ENCODE data around the gene CA4.
"Not testable (repeated sequence)": the region's sequence is repeated elsewhere in the genome, so short reads cannot be mapped to it uniquely, and the experiment has no call there.

Gene CA4

GRCh38 chr17:60149691-60150582, at the start of gene CA4:
TSS of gene CA4 (plus strand) at chr17:60149973. CDS start at chr17:60150035, 62 bp downstream.
- DNase-seq = no peak

- DNase-seq = not testable (repeated sequence)
Observed at GRCh38 chr17:60100577-60100976, 49.2 kb upstream of the CA4 start.

GRCh38 chr17:60102015-60102631, 47.6 kb upstream of the CA4 start:
- DNase-seq = not testable (repeated sequence)

GRCh38 chr17:60102632-60103096, 47.1 kb upstream of the CA4 start:
- peak; percentile 70 for DNase-seq

- no peak for DNase-seq
Observed at GRCh38 chr17:60103957-60104356, 45.8 kb upstream of the CA4 start.

GRCh38 chr17:60106340-60107059, 43.3 kb upstream of the CA4 start:
- DNase-seq = no peak

- peak; percentile 54 for DNase-seq
Observed at GRCh38 chr17:60107526-60108257, 42.1 kb upstream of the CA4 start.

GRCh38 chr17:60108309-60108708, 41.5 kb upstream of the CA4 start:
- DNase-seq = not testable (repeated sequence)

- DNase-seq = no peak
Observed at GRCh38 chr17:60108712-60109111, 41.1 kb upstream of the CA4 start.

- DNase-seq = no peak
Observed at GRCh38 chr17:60109161-60109560, 40.6 kb upstream of the CA4 start.

GRCh38 chr17:60110586-60110985, 39.2 kb upstream of the CA4 start:
- no peak for DNase-seq

GRCh38 chr17:60111661-60112060, 38.1 kb upstream of the CA4 start:
- not testable (repeated sequence) for DNase-seq

GRCh38 chr17:60115364-60115763, 34.4 kb upstream of the CA4 start:
- DNase-seq = not testable (repeated sequence)

- not testable (repeated sequence) for DNase-seq
Observed at GRCh38 chr17:60116196-60116595, 33.6 kb upstream of the CA4 start.

- not testable (repeated sequence) for DNase-seq
Observed at GRCh38 chr17:60119162-60119561, 30.6 kb upstream of the CA4 start.

- not testable (repeated sequence) for DNase-seq
Observed at GRCh38 chr17:60119807-60120748, 29.7 kb upstream of the CA4 start.

GRCh38 chr17:60127068-60128064, 22.4 kb upstream of the CA4 start:
- DNase-seq = no peak

GRCh38 chr17:60128171-60128859, 21.5 kb upstream of the CA4 start:
- DNase-seq = no peak

- DNase-seq = no peak
Observed at GRCh38 chr17:60129164-60129563, 20.6 kb upstream of the CA4 start.
